OCI-LY3 (cell line): Measurements from ENCODE around the gene WDR27.
"Not testable (repeated sequence)": the region's sequence is repeated elsewhere in the genome, so short reads cannot be mapped to it uniquely, and the experiment has no call there.

Source experiments
- H2AFZ ChIP-seq: fragments of 200-600, 300-600 bp; shearing (Covaris generic); 2 replicates; pipeline ENCODE4 v1.6.0; 2014; ENCODE audit warnings: antibody characterized with exemption, low read depth, low read length
- H3K27ac ChIP-seq: fragments of 200-600, 300-600 bp; sonication (generic); 2 replicates; pipeline ENCODE4 v1.5.1; 2014; ENCODE audit warnings: mild to moderate bottlenecking, low read length, moderate library complexity, mixed read lengths
- H3K27me3 ChIP-seq: fragments of 200-600, 300-600 bp; sonication (generic); 2 replicates; pipeline ENCODE4 v1.6.1; 2014; ENCODE audit warnings: low read depth, low read length, mixed read lengths
- H3K36me3 ChIP-seq: fragments of 200-600, 300-600 bp; sonication (generic); replicated peaks from 2 replicates; pipeline ENCODE3; 2014; ENCODE audit warnings: low read depth, low read length, mixed read lengths
- H3K4me1 ChIP-seq: fragments of 300-600, 200-600 bp; sonication (generic); 2 replicates; pipeline ENCODE4 v1.6.1; 2014; ENCODE audit warnings: low read length, mixed read lengths
- H3K4me2 ChIP-seq: fragments of 200-600, 300-600 bp; sonication (generic); 2 replicates; pipeline ENCODE4 v1.6.1; 2014; ENCODE audit warnings: low read length, mixed read lengths
- H3K4me3 ChIP-seq: fragments of 300-600, 200-600 bp; sonication (generic); 2 replicates; pipeline ENCODE4 v1.5.1; 2014; ENCODE audit warnings: antibody characterized with exemption, mild to moderate bottlenecking, low read length, moderate library complexity
- H3K79me2 ChIP-seq: fragments of 300-600, 200-600 bp; shearing (Covaris generic); 2 replicates; pipeline ENCODE4 v1.6.1; 2014; ENCODE audit warnings: mild to moderate bottlenecking, low read length, mixed read lengths
- H3K9ac ChIP-seq: fragments of 300-600, 200-600 bp; shearing (Covaris generic); 2 replicates; pipeline ENCODE4 v1.6.0; 2014; ENCODE audit warnings: mild to moderate bottlenecking, low read length, moderate library complexity
- H3K9me3 ChIP-seq: fragments of 200-600, 300-600 bp; shearing (Covaris generic); 2 replicates; pipeline ENCODE4 v1.6.1; 2014; ENCODE audit warnings: low read length, mixed read lengths; ENCODE audit not compliant: insufficient read depth
- H4K20me1 ChIP-seq: fragments of 200-600, 300-600 bp; sonication (generic); 2 replicates; pipeline ENCODE4 v1.6.1; 2016; ENCODE audit warnings: low read length, mixed read lengths; ENCODE audit not compliant: insufficient read depth
- EZH2phosphoT487 ChIP-seq: fragments of 200-600 bp; shearing (Covaris generic); IDR thresholded peaks from 2 replicates; pipeline ENCODE4 v1.6.1; 2018; ENCODE audit warnings: antibody characterized with exemption, mixed run types, low read depth
- TF ChIP-seq, protein P1 (sequence below): fragments of 200-600, 300-600 bp; sonication (generic); IDR thresholded peaks from 2 replicates; pipeline ENCODE4 v1.5.1; 2014; ENCODE audit warnings: antibody characterized with exemption, low read length, low read depth

Gene WDR27

DNA sequence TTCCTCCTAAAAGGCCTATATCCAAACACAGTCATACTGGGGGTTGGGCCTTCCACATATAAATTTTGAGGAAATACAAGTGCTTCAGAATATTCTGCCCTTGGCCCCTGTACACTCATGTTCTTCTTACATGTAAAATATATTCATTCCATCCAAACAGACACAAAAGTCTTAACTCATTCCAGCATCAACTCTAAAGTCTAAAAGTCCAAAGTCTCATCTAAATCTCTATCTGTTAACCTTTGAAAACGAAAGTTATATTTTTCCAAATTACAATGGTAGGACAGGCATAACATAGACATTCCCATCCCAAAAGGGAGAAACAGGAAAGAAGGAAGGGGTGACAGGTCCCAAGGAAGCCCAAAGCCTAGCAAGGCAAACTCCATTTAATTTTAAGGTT lies 232.8 kb downstream of the WDR27 start:
- no peak for TF ChIP-seq EZH2phosphoT487
- TF ChIP-seq, protein P1, sequence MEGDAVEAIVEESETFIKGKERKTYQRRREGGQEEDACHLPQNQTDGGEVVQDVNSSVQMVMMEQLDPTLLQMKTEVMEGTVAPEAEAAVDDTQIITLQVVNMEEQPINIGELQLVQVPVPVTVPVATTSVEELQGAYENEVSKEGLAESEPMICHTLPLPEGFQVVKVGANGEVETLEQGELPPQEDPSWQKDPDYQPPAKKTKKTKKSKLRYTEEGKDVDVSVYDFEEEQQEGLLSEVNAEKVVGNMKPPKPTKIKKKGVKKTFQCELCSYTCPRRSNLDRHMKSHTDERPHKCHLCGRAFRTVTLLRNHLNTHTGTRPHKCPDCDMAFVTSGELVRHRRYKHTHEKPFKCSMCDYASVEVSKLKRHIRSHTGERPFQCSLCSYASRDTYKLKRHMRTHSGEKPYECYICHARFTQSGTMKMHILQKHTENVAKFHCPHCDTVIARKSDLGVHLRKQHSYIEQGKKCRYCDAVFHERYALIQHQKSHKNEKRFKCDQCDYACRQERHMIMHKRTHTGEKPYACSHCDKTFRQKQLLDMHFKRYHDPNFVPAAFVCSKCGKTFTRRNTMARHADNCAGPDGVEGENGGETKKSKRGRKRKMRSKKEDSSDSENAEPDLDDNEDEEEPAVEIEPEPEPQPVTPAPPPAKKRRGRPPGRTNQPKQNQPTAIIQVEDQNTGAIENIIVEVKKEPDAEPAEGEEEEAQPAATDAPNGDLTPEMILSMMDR: no peak
- no peak overlapping the region for H2AFZ ChIP-seq
- no peaks in the 10 kb centered on the region for H4K20me1 ChIP-seq
- no peak overlapping the region for H3K4me3 ChIP-seq
- H3K9ac ChIP-seq: no peak overlapping the region
- no peak overlapping the region for H3K27ac ChIP-seq
- no peaks in the 10 kb centered on the region for H3K27me3 ChIP-seq
- no peaks in the 10 kb centered on the region for H3K9me3 ChIP-seq
- H3K36me3 ChIP-seq: peaks cover 3% of the 10 kb centered on the region
- peaks cover 7% of the 10 kb centered on the region; the same call in 1 of the 2 replicates for H3K4me1 ChIP-seq
- H3K79me2 ChIP-seq: no peaks in the 10 kb centered on the region
- no peak overlapping the region for H3K4me2 ChIP-seq

DNA sequence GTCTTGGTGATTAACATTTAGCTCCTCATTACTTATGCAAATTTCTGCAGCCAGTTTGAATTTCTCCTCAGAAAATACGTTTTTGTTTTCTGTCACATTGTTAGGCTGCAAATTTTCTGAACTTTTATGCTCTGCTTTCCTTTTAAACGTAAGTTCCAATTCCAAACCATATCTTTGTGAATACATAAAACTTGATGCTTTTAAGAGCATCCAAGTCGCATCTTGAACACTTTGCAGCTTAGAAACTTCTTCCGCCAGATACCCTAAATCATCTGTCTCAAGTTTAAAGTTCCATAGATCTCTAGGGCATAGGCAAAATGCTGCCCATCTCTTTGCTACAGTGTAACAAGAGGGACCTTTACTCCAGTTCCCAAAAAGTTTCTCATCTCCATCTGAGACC lies 234.1 kb downstream of the WDR27 start:
- H3K79me2 ChIP-seq, H3K27ac ChIP-seq, H3K9me3 ChIP-seq, H3K9ac ChIP-seq, H2AFZ ChIP-seq, H3K36me3 ChIP-seq, H4K20me1 ChIP-seq, H3K4me2 ChIP-seq, H3K27me3 ChIP-seq, H3K4me3 ChIP-seq, H3K4me1 ChIP-seq: not testable (repeated sequence)

DNA sequence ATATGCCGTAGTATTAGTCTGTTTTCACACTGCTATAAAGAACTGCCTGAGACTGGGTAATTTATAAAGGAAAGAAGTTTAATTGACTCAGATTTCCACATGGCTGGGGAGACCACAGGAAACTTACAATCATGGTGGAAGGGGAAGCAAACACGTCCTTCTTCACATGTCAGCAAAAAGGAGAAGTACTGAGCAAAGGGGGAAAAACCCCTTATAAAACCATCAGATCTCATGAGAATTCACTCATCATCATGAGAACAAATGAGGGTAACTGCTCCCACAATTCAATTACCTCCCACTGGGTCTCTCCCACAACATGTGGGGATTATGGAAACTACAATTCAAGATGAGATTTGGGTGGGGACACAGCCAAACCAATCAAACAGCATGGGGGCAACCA lies 235.6 kb downstream of the WDR27 start:
- H3K79me2 ChIP-seq, H3K9ac ChIP-seq, H3K27ac ChIP-seq, H3K9me3 ChIP-seq, H2AFZ ChIP-seq, H4K20me1 ChIP-seq, H3K36me3 ChIP-seq, H3K4me3 ChIP-seq, H3K4me1 ChIP-seq, H3K27me3 ChIP-seq, H3K4me2 ChIP-seq: not testable (repeated sequence)

DNA sequence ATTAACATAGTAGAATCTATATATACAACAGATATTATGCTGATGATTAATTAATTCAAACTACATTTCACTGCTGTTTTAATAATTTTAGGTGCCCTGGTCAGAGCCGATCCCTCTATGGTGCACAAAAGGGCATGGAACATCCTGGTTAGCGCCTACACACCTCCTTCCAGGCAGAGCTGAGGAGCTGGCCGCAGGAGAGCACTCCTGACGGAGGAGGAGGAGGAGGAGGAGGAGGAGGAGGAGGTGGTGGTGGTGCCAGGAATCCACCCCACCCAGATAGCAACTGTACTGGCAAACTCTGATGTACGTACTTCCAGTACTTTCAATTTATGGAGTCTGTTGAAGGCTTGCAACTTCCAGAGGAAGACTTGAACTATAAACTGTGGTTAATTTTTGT lies 244.1 kb downstream of the WDR27 start:
- Histone ChIP-seq H3K27ac (no peak overlapping the region), H3K4me1 (no peaks in the 10 kb centered on the region), H4K20me1 (no peaks in the 10 kb centered on the region), H3K79me2 (no peaks in the 10 kb centered on the region), H3K4me3 (no peak overlapping the region), H3K9me3 (no peaks in the 10 kb centered on the region), H2AFZ (no peak overlapping the region), H3K9ac (no peak overlapping the region), H3K27me3 (no peaks in the 10 kb centered on the region), H3K36me3 (no peaks in the 10 kb centered on the region), H3K4me2 (no peak overlapping the region)
- TF ChIP-seq, protein P1: no peak
- TF ChIP-seq EZH2phosphoT487: no peak

DNA sequence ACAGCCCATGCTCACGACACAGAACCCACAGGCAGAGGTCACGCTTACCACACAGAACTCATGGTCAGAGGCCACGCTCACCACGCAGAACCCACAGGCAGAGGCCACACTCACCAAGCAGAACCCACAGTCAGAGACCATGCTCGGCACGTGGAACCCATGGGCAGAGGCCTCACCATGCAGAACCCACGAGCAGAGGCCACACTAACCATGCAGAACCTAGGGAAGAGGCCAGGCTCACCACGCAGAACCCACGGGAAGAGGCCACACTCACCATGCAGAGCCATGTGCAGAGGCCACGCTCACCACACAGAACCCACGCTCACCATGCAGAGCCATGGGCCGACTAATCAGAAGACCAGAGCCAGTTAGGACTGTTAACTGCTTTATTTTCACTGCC lies 245.0 kb downstream of the WDR27 start:
- H3K79me2 ChIP-seq: no peaks in the 10 kb centered on the region
- TF ChIP-seq, protein P1: no peak
- no peak for TF ChIP-seq EZH2phosphoT487

More for the DNA sequence above, 245.0 kb downstream of the WDR27 start:
- Histone ChIP-seq H3K9me3 (no peaks in the 10 kb centered on the region), H2AFZ (no peak overlapping the region), H3K4me1 (no peaks in the 10 kb centered on the region), H3K4me3 (no peak overlapping the region), H4K20me1 (no peaks in the 10 kb centered on the region), H3K36me3 (no peaks in the 10 kb centered on the region), H3K27ac (no peak overlapping the region), H3K27me3 (no peaks in the 10 kb centered on the region), H3K9ac (no peak overlapping the region), H3K4me2 (no peak overlapping the region)
